Raji (cell line): ENCODE data around the gene PIAS1.

Source experiments
- POLR2A ChIP-seq: IDR thresholded peaks from 2 replicates; pipeline ENCODE4 v1.6.1; 2011; ENCODE audit warnings: low read depth, low read length, control low read depth; ENCODE audit not compliant: insufficient read depth

PIAS1 gene

GRCh38 chr15:68204776-68205557 lies 150.9 kb downstream of the PIAS1 start, which contains the start of gene CALML4:
TSS of gene CALML4 (minus strand) at chr15:68205332. CDS start at chr15:68205247, 85 bp downstream.
- no peak for TF ChIP-seq POLR2A

GRCh38 chr15:68205558-68205944 lies 151.4 kb downstream of the PIAS1 start:
- TF ChIP-seq POLR2A: no peak

GRCh38 chr15:68205954-68206539 lies 151.9 kb downstream of the PIAS1 start:
- no peak for TF ChIP-seq POLR2A

GRCh38 chr15:68206711-68207151 lies 152.6 kb downstream of the PIAS1 start:
- TF ChIP-seq POLR2A: no peak

GRCh38 chr15:68207176-68207935 lies 153.2 kb downstream of the PIAS1 start:
- no peak for TF ChIP-seq POLR2A

GRCh38 chr15:68208136-68208535 lies 154.0 kb downstream of the PIAS1 start:
- no peak for TF ChIP-seq POLR2A

- no peak for TF ChIP-seq POLR2A
Measured at GRCh38 chr15:68208636-68209240, 154.6 kb downstream of the PIAS1 start.

- TF ChIP-seq POLR2A: no peak
Measured at GRCh38 chr15:68209272-68209671, 155.2 kb downstream of the PIAS1 start.

GRCh38 chr15:68209735-68210408 lies 155.8 kb downstream of the PIAS1 start:
- TF ChIP-seq POLR2A: no peak

- TF ChIP-seq POLR2A: no peak
Measured at GRCh38 chr15:68210409-68210756, 156.3 kb downstream of the PIAS1 start.

- no peak for TF ChIP-seq POLR2A
Measured at GRCh38 chr15:68210821-68211655, 156.9 kb downstream of the PIAS1 start.

- no peak for TF ChIP-seq POLR2A
Measured at GRCh38 chr15:68211656-68212320, 157.7 kb downstream of the PIAS1 start.

- TF ChIP-seq POLR2A: no peak
Measured at GRCh38 chr15:68213991-68214837, 160.1 kb downstream of the PIAS1 start.
